Panc1 (cell line): ENCODE data around the gene ARHGAP45. TPM values are rescaled to one million over a fixed set of nuclear protein-coding genes. Genes with fewer than 3 reads are reported as not detected.

ENCODE experiments used
- ATAC-seq: fragments of 200-7000 bp; cut with Tn5 transposase; 2 replicates; pipeline ENCODE4 v1.9.1; 2020; ENCODE audit warnings: mild to moderate bottlenecking, moderate library complexity
- BruUV-seq: library from RNA; stranded (reverse); fragments of 400-500 nt; replicated peaks from 2 replicates; lab custom pipeline; 2021; lab: Mats Ljungman, UMichigan
- CTCF ChIA-PET: fragments of 300-600 bp; sonication (Branson Sonifier 250); formaldehyde crosslinking; loops from one replicate; lab custom pipeline; 2022; ENCODE audit warnings: antibody characterized with exemption; lab: Charles Lee
- POLR2A ChIA-PET: fragments of 300-600 bp; sonication (Branson Sonifier 250); formaldehyde crosslinking; loops from one replicate; lab custom pipeline; 2022; ENCODE audit warnings: antibody characterized with exemption; lab: Charles Lee
- DNase-seq: peaks from one replicate; pipeline ENCODE4 v3.0.0-alpha.2; 2010; ENCODE audit warnings: low read depth, low spot score
- H3K27ac ChIP-seq: 2 replicates; pipeline ENCODE4 v1.5.1; 2011; ENCODE audit warnings: mild to moderate bottlenecking, low read length, inconsistent platforms
- H3K27me3 ChIP-seq: fragments of 200-500 bp; sonication (Bioruptor generic); 2 replicates; pipeline ENCODE4 v1.6.0; 2014; ENCODE audit warnings: low read length, inconsistent platforms; ENCODE audit not compliant: control insufficient read depth, insufficient read depth
- H3K36me3 ChIP-seq: fragments of 200-500 bp; sonication (Bioruptor generic); 2 replicates; pipeline ENCODE4 v1.5.1; 2014; ENCODE audit warnings: inconsistent platforms, mild to moderate bottlenecking, low read length, moderate library complexity; ENCODE audit not compliant: control insufficient read depth, insufficient read depth
- H3K4me1 ChIP-seq: 2 replicates; pipeline ENCODE4 v1.5.1; 2011; ENCODE audit warnings: inconsistent platforms, mild to moderate bottlenecking, low read length, moderate library complexity; ENCODE audit not compliant: control insufficient read depth, insufficient read depth
- H3K4me3 ChIP-seq, 2 experiments: 2 replicates each; pipeline ENCODE4 v1.5.1; 2011 to 2012; ENCODE audit warnings: low read depth in 2 of 2, low read length in 2 of 2, mild to moderate bottlenecking in 2 of 2, inconsistent platforms in 1 of 2, moderate library complexity in 1 of 2
- H3K9me3 ChIP-seq: fragments of 200-500 bp; sonication (Bioruptor generic); 2 replicates; pipeline ENCODE4 v1.5.1; 2014; ENCODE audit warnings: low read depth, mild to moderate bottlenecking, inconsistent platforms, low read length, moderate library complexity; ENCODE audit not compliant: control insufficient read depth, insufficient read depth
- POLR2AphosphoS5 ChIP-seq: IDR thresholded peaks from 2 replicates; pipeline ENCODE4 v1.6.1; 2012; ENCODE audit warnings: mild to moderate bottlenecking, low read depth, low read length, moderate library complexity
- SIN3A ChIP-seq: IDR thresholded peaks from 2 replicates; pipeline ENCODE4 v1.6.1; 2012; ENCODE audit warnings: low read depth, mild to moderate bottlenecking, low read length, moderate library complexity, borderline replicate concordance; ENCODE audit not compliant: insufficient read depth
- TCF7L2 ChIP-seq: IDR thresholded peaks from 2 replicates; pipeline ENCODE4 v1.6.1; 2011; ENCODE audit warnings: mild to moderate bottlenecking, low read depth, low read length, inconsistent platforms
- in situ Hi-C: cut with HindIII; loops from 2 replicates; pipeline ENCODE4 v1.10.0; 2016; ENCODE audit warnings: low sequenced_read_pairs, low pct_unique_long_range_greater_than_20kb
- intact Hi-C: fragments of 100-400 bp; cut with micrococcal nuclease; formaldehyde crosslinking; loops from one replicate; pipeline ENCODE4 v1.10.0; 2022; ENCODE audit not compliant: unreplicated experiment
- total RNA-seq: library from RNA; stranded (reverse); gene quantifications from one replicate; pipeline ENCODE4 v1.2.1, GENCODE V29; 2021; ENCODE audit not compliant: unreplicated experiment
- TF ChIP-seq, protein P1 (sequence below): fragments of 450-650 bp; IDR thresholded peaks from 2 replicates; pipeline ENCODE4 v1.5.1; 2017; ENCODE audit warnings: mild to moderate bottlenecking
- TF ChIP-seq, protein P2 (sequence below), 2 experiments: IDR thresholded peaks; 2 replicates each; pipeline ENCODE4 v1.6.1; 2011 to 2012; ENCODE audit warnings: low read depth in 2 of 2, control low read depth in 1 of 2, low read length in 1 of 2, mild to moderate bottlenecking in 1 of 2, moderate library complexity in 1 of 2; ENCODE audit not compliant: insufficient read depth in 1 of 2

Gene ARHGAP45
- total RNA-seq, 1 experiment from 2014 or later, result 27.8 TPM

DNA sequence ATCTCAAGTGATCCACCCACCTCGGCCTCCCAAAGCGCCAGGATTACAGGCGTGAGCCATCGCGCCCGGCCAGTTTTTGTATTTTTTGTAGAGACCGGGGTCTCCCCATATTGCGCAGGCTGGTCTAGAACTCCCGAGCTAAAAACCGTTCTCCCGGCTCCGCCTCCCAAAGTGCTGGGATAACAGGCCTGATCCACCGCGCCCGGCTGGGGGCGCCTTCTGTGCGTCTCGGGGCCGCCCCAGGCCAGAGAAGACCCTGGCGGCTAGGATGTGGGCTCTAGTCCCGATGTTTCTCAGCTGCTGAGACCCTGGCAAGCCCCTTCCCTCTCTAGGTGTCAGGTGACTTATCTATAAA lies 3.6 kb downstream of the ARHGAP45 start:
- intact Hi-C loops, result no loop called here
- ChIA-PET POLR2A (no interaction called here), CTCF (no interaction called here)
- H3K4me3 ChIP-seq, result no peak overlapping the region
- no peaks in the 10 kb centered on the region for H3K9me3 ChIP-seq
- ATAC-seq, result no peak
- BruUV-seq, result no TSS peak
- H3K27me3 ChIP-seq, result no peaks in the 10 kb centered on the region
- no peaks in the 10 kb centered on the region; the same call in 1 of the 2 replicates for H3K36me3 ChIP-seq
- no peak for DNase-seq
- no peak overlapping the region for H3K27ac ChIP-seq
- in situ Hi-C loops, result no loop called here
- peaks cover 15% of the 10 kb centered on the region for H3K4me1 ChIP-seq
- TF ChIP-seq POLR2AphosphoS5, result no peak
- TF ChIP-seq, protein P1, sequence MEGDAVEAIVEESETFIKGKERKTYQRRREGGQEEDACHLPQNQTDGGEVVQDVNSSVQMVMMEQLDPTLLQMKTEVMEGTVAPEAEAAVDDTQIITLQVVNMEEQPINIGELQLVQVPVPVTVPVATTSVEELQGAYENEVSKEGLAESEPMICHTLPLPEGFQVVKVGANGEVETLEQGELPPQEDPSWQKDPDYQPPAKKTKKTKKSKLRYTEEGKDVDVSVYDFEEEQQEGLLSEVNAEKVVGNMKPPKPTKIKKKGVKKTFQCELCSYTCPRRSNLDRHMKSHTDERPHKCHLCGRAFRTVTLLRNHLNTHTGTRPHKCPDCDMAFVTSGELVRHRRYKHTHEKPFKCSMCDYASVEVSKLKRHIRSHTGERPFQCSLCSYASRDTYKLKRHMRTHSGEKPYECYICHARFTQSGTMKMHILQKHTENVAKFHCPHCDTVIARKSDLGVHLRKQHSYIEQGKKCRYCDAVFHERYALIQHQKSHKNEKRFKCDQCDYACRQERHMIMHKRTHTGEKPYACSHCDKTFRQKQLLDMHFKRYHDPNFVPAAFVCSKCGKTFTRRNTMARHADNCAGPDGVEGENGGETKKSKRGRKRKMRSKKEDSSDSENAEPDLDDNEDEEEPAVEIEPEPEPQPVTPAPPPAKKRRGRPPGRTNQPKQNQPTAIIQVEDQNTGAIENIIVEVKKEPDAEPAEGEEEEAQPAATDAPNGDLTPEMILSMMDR, result no peak
- TF ChIP-seq TCF7L2, result no peak
- no peak for TF ChIP-seq SIN3A
- TF ChIP-seq, protein P2, sequence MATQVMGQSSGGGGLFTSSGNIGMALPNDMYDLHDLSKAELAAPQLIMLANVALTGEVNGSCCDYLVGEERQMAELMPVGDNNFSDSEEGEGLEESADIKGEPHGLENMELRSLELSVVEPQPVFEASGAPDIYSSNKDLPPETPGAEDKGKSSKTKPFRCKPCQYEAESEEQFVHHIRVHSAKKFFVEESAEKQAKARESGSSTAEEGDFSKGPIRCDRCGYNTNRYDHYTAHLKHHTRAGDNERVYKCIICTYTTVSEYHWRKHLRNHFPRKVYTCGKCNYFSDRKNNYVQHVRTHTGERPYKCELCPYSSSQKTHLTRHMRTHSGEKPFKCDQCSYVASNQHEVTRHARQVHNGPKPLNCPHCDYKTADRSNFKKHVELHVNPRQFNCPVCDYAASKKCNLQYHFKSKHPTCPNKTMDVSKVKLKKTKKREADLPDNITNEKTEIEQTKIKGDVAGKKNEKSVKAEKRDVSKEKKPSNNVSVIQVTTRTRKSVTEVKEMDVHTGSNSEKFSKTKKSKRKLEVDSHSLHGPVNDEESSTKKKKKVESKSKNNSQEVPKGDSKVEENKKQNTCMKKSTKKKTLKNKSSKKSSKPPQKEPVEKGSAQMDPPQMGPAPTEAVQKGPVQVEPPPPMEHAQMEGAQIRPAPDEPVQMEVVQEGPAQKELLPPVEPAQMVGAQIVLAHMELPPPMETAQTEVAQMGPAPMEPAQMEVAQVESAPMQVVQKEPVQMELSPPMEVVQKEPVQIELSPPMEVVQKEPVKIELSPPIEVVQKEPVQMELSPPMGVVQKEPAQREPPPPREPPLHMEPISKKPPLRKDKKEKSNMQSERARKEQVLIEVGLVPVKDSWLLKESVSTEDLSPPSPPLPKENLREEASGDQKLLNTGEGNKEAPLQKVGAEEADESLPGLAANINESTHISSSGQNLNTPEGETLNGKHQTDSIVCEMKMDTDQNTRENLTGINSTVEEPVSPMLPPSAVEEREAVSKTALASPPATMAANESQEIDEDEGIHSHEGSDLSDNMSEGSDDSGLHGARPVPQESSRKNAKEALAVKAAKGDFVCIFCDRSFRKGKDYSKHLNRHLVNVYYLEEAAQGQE (IDR thresholded peaks at IDR 0.05; ENCODE audit: insufficient read depth in 1 of 2, low read depth in 2 of 2, low read length in 1 of 2), result no peak

DNA sequence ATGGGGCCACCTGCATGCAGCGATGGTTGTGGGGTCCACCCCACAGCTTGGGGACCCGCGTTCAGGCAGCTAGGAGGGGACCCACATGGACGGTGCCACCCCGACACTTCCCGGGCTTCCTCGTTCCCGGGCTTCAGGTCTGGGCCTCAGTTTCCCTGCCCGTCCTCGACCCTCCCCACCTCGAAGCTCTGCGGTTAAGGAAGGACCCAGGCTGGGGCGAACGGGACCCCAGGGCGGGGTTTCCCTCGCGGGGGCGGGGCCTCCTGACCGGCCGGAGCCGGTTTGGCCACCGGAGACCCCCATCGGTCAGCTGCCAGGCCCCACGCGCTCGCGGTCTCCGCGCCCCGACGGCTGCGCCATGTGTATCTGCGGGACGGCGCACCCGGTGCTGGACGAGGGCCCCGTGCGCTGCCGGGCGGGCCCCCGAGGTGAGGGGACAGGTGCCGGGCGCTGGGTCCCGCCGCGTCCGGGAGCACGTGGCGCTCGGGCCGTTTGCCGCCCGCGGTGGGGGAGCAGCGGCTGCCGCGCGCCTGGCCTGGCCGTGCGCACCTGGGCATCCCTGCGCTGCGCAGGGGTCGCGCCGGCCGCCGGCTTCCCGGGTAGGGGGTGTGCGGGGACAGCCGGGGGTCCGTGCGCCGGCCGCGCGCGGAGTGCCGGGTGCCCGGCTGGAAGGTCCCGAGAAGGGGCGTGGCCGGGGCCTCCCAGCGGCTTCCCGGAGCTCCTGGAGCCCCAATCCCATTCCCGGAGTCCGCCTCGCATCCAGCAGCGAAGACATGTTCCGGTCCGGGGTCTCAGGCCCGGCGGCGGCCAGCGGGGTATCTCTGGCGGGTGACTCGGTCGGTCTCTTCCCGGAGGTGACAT lies 4.2 kb downstream of the ARHGAP45 start:
- in situ Hi-C loops, result no loop called here
- Histone ChIP-seq H3K36me3 (no peaks in the 10 kb centered on the region; the same call in 1 of the 2 replicates), H3K4me3 (no peak overlapping the region), H3K4me1 (peaks cover 9% of the 10 kb centered on the region), H3K9me3 (no peaks in the 10 kb centered on the region), H3K27ac (no peak overlapping the region), H3K27me3 (no peaks in the 10 kb centered on the region)
- DNase-seq (no peak), ATAC-seq (no peak)
- ChIA-PET POLR2A (no interaction called here), CTCF (no interaction called here)
- intact Hi-C loops, result no loop called here
- no TSS peak for BruUV-seq
- TF ChIP-seq SIN3A, result no peak
- TF ChIP-seq TCF7L2, result no peak
- TF ChIP-seq, protein P2 (IDR thresholded peaks at IDR 0.05; ENCODE audit: insufficient read depth in 1 of 2, low read depth in 2 of 2, low read length in 1 of 2), result no peak
- no peak for TF ChIP-seq POLR2AphosphoS5
- TF ChIP-seq, protein P1, result no peak
